Central memory CD8-positive, alpha-beta T cell (primary cell): ENCODE data around the gene FLACC1.
"Not testable (repeated sequence)": the region's sequence is repeated elsewhere in the genome, so short reads cannot be mapped to it uniquely, and the experiment has no call there.

ENCODE experiments used
- ATAC-seq: fragments of 150-1000 bp; cut with Tn5 transposase; replicated peaks from 2 replicates; pipeline ENCODE4 v1.10.0; 2022; ENCODE audit warnings: mild to moderate bottlenecking, moderate FRiP score, moderate number of reproducible peaks; ENCODE audit not compliant: poor library complexity, severe bottlenecking; ENCODE audit errors: extremely low read depth
- DNase-seq, 2 donors: peaks; one replicate each; pipeline ENCODE4 v3.0.0; 2021; ENCODE audit warnings: low spot score in 2 of 2
- H3K27ac Mint-ChIP-seq: one replicate; pipeline ENCODE4 v1.8.0; 2022; ENCODE audit warnings: low read depth, mild to moderate bottlenecking, moderate library complexity, mixed read lengths
- H3K27me3 Mint-ChIP-seq: one replicate; pipeline ENCODE4 v1.8.0; 2022; ENCODE audit warnings: mixed read lengths
- H3K36me3 Mint-ChIP-seq: one replicate; pipeline ENCODE4 v1.8.0; 2022; ENCODE audit warnings: mild to moderate bottlenecking, moderate library complexity, mixed read lengths; ENCODE audit not compliant: insufficient read depth
- H3K4me1 Mint-ChIP-seq: one replicate; pipeline ENCODE4 v1.8.0; 2022; ENCODE audit warnings: mixed read lengths
- H3K4me3 Mint-ChIP-seq: one replicate; pipeline ENCODE4 v1.8.0; 2022; ENCODE audit warnings: mild to moderate bottlenecking, moderate library complexity, mixed read lengths
- H3K9me3 Mint-ChIP-seq: one replicate; pipeline ENCODE4 v1.8.0; 2022; ENCODE audit warnings: mixed read lengths

The FLACC1 gene

GRCh38 chr2:201256082-201256481 lies 101.1 kb downstream of the FLACC1 start:
- no peaks in the 10 kb centered on the region for H3K9me3 Mint-ChIP-seq
- H3K27ac Mint-ChIP-seq, result peak overlapping the region; percentile 98
- H3K27me3 Mint-ChIP-seq, result no peaks in the 10 kb centered on the region
- peaks cover 67% of the 10 kb centered on the region for H3K4me1 Mint-ChIP-seq
- no peak overlapping the region for H3K4me3 Mint-ChIP-seq
- H3K36me3 Mint-ChIP-seq, result peaks cover 41% of the 10 kb centered on the region
- DNase-seq (no peak), ATAC-seq (no peak)

DNA sequence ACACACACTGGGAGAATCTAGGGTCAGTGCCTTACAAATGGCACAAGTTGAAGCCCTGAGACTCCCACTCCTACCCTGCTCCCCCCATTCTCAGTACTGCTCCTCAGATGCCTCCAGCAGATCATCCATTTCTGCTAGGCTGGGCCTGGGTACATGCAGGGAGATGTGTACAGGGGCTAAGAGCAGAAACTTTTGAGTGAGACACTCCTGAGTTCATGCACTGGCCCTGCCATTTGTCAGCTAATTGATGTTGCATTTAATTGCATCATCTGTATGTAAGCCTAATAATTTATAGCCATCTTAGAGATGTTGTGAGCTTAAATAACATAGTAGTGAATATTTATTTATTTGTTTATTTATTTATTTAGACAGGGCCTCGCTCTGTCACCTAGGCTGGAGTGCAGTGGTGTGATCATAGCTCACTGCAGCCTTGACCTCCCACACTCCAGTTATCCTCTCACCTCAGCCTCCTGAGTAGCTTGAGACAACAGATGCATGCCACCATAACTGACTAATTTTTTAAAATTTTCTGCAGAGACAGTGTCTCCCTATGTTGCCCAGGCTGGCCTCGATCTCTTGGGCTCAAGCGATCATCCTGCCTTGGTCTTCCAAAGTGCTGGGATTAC lies 101.6 kb downstream of the FLACC1 start:
- Mint-ChIP-seq H3K27me3 (no peaks in the 10 kb centered on the region), H3K4me3 (no peak overlapping the region), H3K4me1 (peaks cover 71% of the 10 kb centered on the region), H3K9me3 (no peaks in the 10 kb centered on the region), H3K27ac (peak overlapping the region; percentile 98), H3K36me3 (peaks cover 37% of the 10 kb centered on the region)
- ATAC-seq, result no peak
- no peak for DNase-seq

GRCh38 chr2:201254081-201254730 lies 102.9 kb downstream of the FLACC1 start:
- H3K4me3 Mint-ChIP-seq, result no peak overlapping the region
- no peak for ATAC-seq
- peaks cover 33% of the 10 kb centered on the region for H3K36me3 Mint-ChIP-seq
- no peak for DNase-seq
- no peaks in the 10 kb centered on the region for H3K27me3 Mint-ChIP-seq
- H3K27ac Mint-ChIP-seq, result peak overlapping the region; percentile 98
- H3K4me1 Mint-ChIP-seq, result peaks cover 79% of the 10 kb centered on the region
- no peaks in the 10 kb centered on the region for H3K9me3 Mint-ChIP-seq

DNA sequence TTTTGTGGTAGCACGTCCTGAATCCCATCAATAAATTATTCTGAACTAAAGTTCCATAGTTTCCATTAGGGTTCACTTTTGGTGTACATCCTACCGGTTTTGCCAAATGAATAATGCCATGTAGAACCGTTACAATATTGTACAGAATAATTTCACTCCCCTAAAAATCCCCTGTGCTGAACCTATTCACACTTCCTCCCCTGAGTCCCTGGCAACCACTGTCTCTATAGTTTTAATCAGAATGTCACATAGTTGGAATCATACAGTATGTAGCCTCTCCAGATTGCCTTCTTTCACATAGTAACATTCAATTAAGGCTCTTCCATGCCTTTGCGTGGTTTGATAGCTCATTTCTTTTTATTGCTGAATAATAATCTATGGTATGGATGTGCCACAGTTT lies 106.4 kb downstream of the FLACC1 start:
- Mint-ChIP-seq H3K36me3 (peaks cover 19% of the 10 kb centered on the region), H3K4me1 (peaks cover 68% of the 10 kb centered on the region)

GRCh38 chr2:201249889-201250288 lies 107.3 kb downstream of the FLACC1 start:
- peak overlapping the region; percentile 74 for H3K27ac Mint-ChIP-seq
- peaks cover 64% of the 10 kb centered on the region for H3K4me1 Mint-ChIP-seq
- peaks cover 20% of the 10 kb centered on the region for H3K36me3 Mint-ChIP-seq

More for the DNA sequence above, 106.4 kb downstream of the FLACC1 start:
- DNase-seq (no peak), ATAC-seq (no peak)
- no peaks in the 10 kb centered on the region for H3K9me3 Mint-ChIP-seq
- H3K27me3 Mint-ChIP-seq, result no peaks in the 10 kb centered on the region
- no peak overlapping the region for H3K4me3 Mint-ChIP-seq
- H3K27ac Mint-ChIP-seq, result peak overlapping the region; percentile 60

DNA sequence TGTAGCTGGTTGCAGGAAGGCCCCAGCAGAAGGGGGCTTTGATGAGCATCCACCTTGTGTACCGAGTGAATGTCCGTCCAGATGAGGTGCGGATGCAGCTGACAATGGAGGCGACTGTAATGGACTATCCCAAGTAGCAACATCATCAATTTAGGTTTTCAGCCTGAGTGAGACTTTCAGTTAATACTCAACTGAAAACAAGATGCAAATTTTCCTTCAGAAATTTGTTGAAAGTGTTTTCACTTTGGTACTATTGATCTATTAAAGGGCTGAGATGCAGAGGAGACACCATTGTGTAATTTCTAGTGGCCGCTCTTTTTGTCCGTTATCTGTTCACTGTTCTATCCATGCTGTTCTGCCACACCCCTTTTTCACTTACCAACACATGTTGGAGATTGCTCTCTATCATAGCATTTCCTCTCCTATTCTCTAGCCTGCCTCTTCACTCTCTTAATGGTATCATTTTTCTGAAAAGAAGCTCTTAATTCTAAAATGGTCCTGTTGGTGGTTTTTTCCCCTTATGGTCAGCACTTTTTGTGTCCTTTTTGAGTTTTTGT lies 108.8 kb downstream of the FLACC1 start:
- DNase-seq (no peak), ATAC-seq (no peak)
- H3K4me3 Mint-ChIP-seq, result no peak overlapping the region
- H3K36me3 Mint-ChIP-seq, result peaks cover 17% of the 10 kb centered on the region
- no peak overlapping the region for H3K27ac Mint-ChIP-seq
- no peaks in the 10 kb centered on the region for H3K9me3 Mint-ChIP-seq
- peaks cover 54% of the 10 kb centered on the region for H3K4me1 Mint-ChIP-seq
- H3K27me3 Mint-ChIP-seq, result no peaks in the 10 kb centered on the region

More at GRCh38 chr2:201249889-201250288, 107.3 kb downstream of the FLACC1 start:
- no peak for ATAC-seq
- Mint-ChIP-seq H3K4me3 (no peak overlapping the region), H3K9me3 (no peaks in the 10 kb centered on the region), H3K27me3 (no peaks in the 10 kb centered on the region)
- no peak for DNase-seq

DNA sequence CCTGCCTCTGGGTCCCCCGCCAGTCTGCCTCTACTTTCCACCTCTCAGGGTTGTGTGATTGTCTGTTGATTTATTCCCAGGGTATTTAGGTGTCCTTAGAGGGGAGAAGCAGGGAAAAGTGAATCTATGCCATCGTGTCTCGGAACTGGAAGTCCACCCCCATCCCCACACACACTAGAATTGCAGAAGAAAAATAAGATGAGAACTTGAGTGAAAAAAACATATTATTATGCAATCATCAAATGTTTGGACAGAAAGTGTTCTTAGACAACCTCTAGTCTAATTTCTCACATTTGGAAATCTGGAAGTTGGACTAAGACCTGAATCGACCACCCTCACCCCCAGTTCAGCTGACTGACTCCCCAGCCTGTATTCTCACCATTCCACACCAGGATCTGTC lies 110.9 kb downstream of the FLACC1 start:
- peaks cover 5% of the 10 kb centered on the region for H3K36me3 Mint-ChIP-seq
- no peak overlapping the region for H3K4me3 Mint-ChIP-seq
- ATAC-seq (no peak), DNase-seq (no peak)
- H3K9me3 Mint-ChIP-seq, result no peaks in the 10 kb centered on the region
- peaks cover 41% of the 10 kb centered on the region for H3K4me1 Mint-ChIP-seq
- H3K27ac Mint-ChIP-seq, result peak overlapping the region; percentile 67
- no peaks in the 10 kb centered on the region for H3K27me3 Mint-ChIP-seq

DNA sequence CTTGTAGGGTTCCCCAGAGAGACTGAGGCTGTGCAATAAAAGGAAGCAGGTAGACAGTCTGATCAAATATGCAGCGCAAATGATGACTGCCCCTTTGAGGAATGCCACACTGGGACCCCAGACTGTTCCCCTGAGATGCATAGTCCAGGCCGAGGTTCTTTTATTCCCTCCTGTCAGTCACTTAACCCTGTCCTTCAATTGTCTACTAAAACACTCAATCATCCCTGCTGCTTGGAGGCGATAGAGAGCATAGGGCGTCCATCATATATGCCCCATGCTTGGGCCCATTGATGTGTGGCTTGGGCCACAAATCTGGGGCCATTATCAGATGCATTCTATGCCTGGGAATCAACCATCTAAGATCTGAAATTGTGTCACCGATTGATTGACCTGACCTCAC lies 112.3 kb downstream of the FLACC1 start:
- ATAC-seq (no peak), DNase-seq (no peak)
- no peak overlapping the region for H3K4me3 Mint-ChIP-seq
- H3K36me3 Mint-ChIP-seq, result peaks cover 11% of the 10 kb centered on the region
- no peaks in the 10 kb centered on the region for H3K9me3 Mint-ChIP-seq
- no peaks in the 10 kb centered on the region for H3K27me3 Mint-ChIP-seq
- peak overlapping the region; percentile 67 for H3K27ac Mint-ChIP-seq
- peaks cover 40% of the 10 kb centered on the region for H3K4me1 Mint-ChIP-seq

GRCh38 chr2:201242571-201243277 lies 114.4 kb downstream of the FLACC1 start:
- Mint-ChIP-seq H3K27me3 (no peaks in the 10 kb centered on the region), H3K4me1 (peaks cover 41% of the 10 kb centered on the region), H3K4me3 (no peak overlapping the region), H3K27ac (no peak overlapping the region), H3K36me3 (peaks cover 21% of the 10 kb centered on the region), H3K9me3 (no peaks in the 10 kb centered on the region)
- DNase-seq (no peak), ATAC-seq (no peak)

GRCh38 chr2:201239167-201239935 lies 117.8 kb downstream of the FLACC1 start:
- not testable (repeated sequence) for H3K27me3 Mint-ChIP-seq, ATAC-seq, H3K9me3 Mint-ChIP-seq, H3K4me3 Mint-ChIP-seq, DNase-seq
- peaks cover 46% of the 10 kb centered on the region for H3K4me1 Mint-ChIP-seq
- peak overlapping the region; percentile 76 for H3K27ac Mint-ChIP-seq
- peaks cover 24% of the 10 kb centered on the region for H3K36me3 Mint-ChIP-seq
